H9 (cell line): Measurements from ENCODE around the gene PKIB. TPM values are rescaled to one million over a fixed set of nuclear protein-coding genes. Genes with fewer than 3 reads are reported as not detected.

ENCODE experiments used
- DNase-seq: peaks from one replicate; pipeline ENCODE4 v3.0.0-alpha.2; 2017
- H2AFZ ChIP-seq: one replicate; pipeline ENCODE4 v1.6.1; 2013; ENCODE audit warnings: mild to moderate bottlenecking, low read length, control low read depth, moderate library complexity
- H2AK5ac ChIP-seq: 2 replicates; pipeline ENCODE4 v1.6.1; 2013; ENCODE audit warnings: low read length, control low read depth, mixed read lengths; ENCODE audit not compliant: insufficient read length
- H2BK120ac ChIP-seq: one replicate; pipeline ENCODE4 v1.6.1; 2013; ENCODE audit warnings: low read depth, mild to moderate bottlenecking, low read length, control low read depth, inconsistent platforms; ENCODE audit not compliant: poor library complexity, severe bottlenecking
- H2BK12ac ChIP-seq: 2 replicates; pipeline ENCODE4 v1.6.1; 2013; ENCODE audit warnings: low read length, control low read depth, mixed read lengths, low read depth; ENCODE audit not compliant: insufficient read length
- H2BK15ac ChIP-seq: 2 replicates; pipeline ENCODE4 v1.6.1; 2013; ENCODE audit warnings: low read depth, low read length, control low read depth
- H2BK20ac ChIP-seq: one replicate; pipeline ENCODE4 v1.6.1; 2013; ENCODE audit warnings: low read depth, mild to moderate bottlenecking, low read length, control low read depth, inconsistent platforms; ENCODE audit not compliant: poor library complexity, severe bottlenecking
- H2BK5ac ChIP-seq: 2 replicates; pipeline ENCODE4 v1.6.1; 2013; ENCODE audit warnings: low read length, control low read depth, mixed read lengths; ENCODE audit not compliant: insufficient read length
- H3K14ac ChIP-seq: 2 replicates; pipeline ENCODE4 v1.6.1; 2013; ENCODE audit warnings: low read length, control low read depth; ENCODE audit not compliant: insufficient read depth
- H3K18ac ChIP-seq: 2 replicates; pipeline ENCODE4 v1.6.1; 2013; ENCODE audit warnings: low read depth, mild to moderate bottlenecking, mixed read lengths, low read length, control low read depth; ENCODE audit not compliant: insufficient read length
- H3K23ac ChIP-seq: 2 replicates; pipeline ENCODE4 v1.6.1; 2013; ENCODE audit warnings: low read length, control low read depth, mixed read lengths, low read depth; ENCODE audit not compliant: insufficient read length
- H3K23me2 ChIP-seq: 2 replicates; pipeline ENCODE4 v1.6.1; 2013; ENCODE audit warnings: low read depth, mild to moderate bottlenecking, mixed read lengths, low read length, control low read depth; ENCODE audit not compliant: insufficient read length, poor library complexity, severe bottlenecking
- H3K27ac ChIP-seq: 2 replicates; pipeline ENCODE4 v1.5.1; 2013; ENCODE audit warnings: low read length, control low read depth, mixed read lengths, low read depth; ENCODE audit not compliant: insufficient read length
- H3K27me3 ChIP-seq: 2 replicates; pipeline ENCODE4 v1.6.1; 2013; ENCODE audit warnings: low read length, control low read depth, inconsistent platforms; ENCODE audit not compliant: insufficient read depth
- H3K4ac ChIP-seq: 2 replicates; pipeline ENCODE4 v1.6.1; 2013; ENCODE audit warnings: low read depth, mild to moderate bottlenecking, control low read depth, inconsistent platforms, low read length, moderate library complexity
- H3K4me1 ChIP-seq: 2 replicates; pipeline ENCODE4 v1.6.1; 2013; ENCODE audit warnings: low read length, control low read depth, inconsistent platforms; ENCODE audit not compliant: insufficient read depth
- H3K4me2 ChIP-seq: 2 replicates; pipeline ENCODE4 v1.6.1; 2013; ENCODE audit warnings: low read length, control low read depth, mixed read lengths; ENCODE audit not compliant: insufficient read length, insufficient read depth
- H3K56ac ChIP-seq: 2 replicates; pipeline ENCODE4 v1.6.1; 2013; ENCODE audit warnings: low read depth, mild to moderate bottlenecking, mixed read lengths, low read length, control low read depth; ENCODE audit not compliant: insufficient read length
- H3K79me1 ChIP-seq: 2 replicates; pipeline ENCODE4 v1.6.1; 2013; ENCODE audit warnings: low read depth, mild to moderate bottlenecking, moderate library complexity, low read length, control low read depth, inconsistent platforms; ENCODE audit not compliant: insufficient read depth, poor library complexity, severe bottlenecking
- H3K79me2 ChIP-seq: 2 replicates; pipeline ENCODE4 v1.6.1; 2013; ENCODE audit warnings: low read length, control low read depth, inconsistent platforms; ENCODE audit not compliant: insufficient read depth
- H3K9ac ChIP-seq: 2 replicates; pipeline ENCODE4 v1.6.1; 2013; ENCODE audit warnings: low read length, control low read depth, mixed read lengths; ENCODE audit not compliant: insufficient read length; ENCODE audit errors: extremely low read depth
- H3K9me3 ChIP-seq: one replicate; pipeline ENCODE4 v1.6.1; 2013; ENCODE audit warnings: low read depth, low read length, inconsistent platforms; ENCODE audit not compliant: control insufficient read depth
- H3T11ph ChIP-seq: one replicate; pipeline ENCODE4 v1.6.1; 2013; ENCODE audit warnings: mild to moderate bottlenecking, low read length, control low read depth, inconsistent platforms
- H4K20me1 ChIP-seq: one replicate; pipeline ENCODE4 v1.6.1; 2013; ENCODE audit not compliant: control insufficient read depth, insufficient read length, insufficient read depth
- H4K5ac ChIP-seq: 2 replicates; pipeline ENCODE4 v1.6.1; 2013; ENCODE audit warnings: low read depth, mild to moderate bottlenecking, mixed read lengths, low read length, control low read depth; ENCODE audit not compliant: insufficient read length
- H4K8ac ChIP-seq: replicated peaks from 2 replicates; pipeline ENCODE4 v1.6.1; 2013; ENCODE audit warnings: low read length, control low read depth, mixed read lengths, low read depth; ENCODE audit not compliant: insufficient read length
- H4K91ac ChIP-seq: 2 replicates; pipeline ENCODE4 v1.6.1; 2013; ENCODE audit warnings: low read depth, mild to moderate bottlenecking, moderate library complexity, mixed read lengths, low read length, control low read depth; ENCODE audit not compliant: insufficient read length
- H3K27ac Mint-ChIP-seq, 3 experiments: 2 replicates in 2 of 3; 3 replicates in 1 of 3; pipeline ENCODE4 v1.8.0; 2020 to 2021; ENCODE audit warnings: mixed read lengths in 3 of 3, mild to moderate bottlenecking in 1 of 3, moderate library complexity in 1 of 3
- H3K27me3 Mint-ChIP-seq: 2 replicates; pipeline ENCODE4 v1.8.0; 2021; ENCODE audit warnings: low read depth, mild to moderate bottlenecking, moderate library complexity, mixed read lengths
- H3K36me3 Mint-ChIP-seq, 3 experiments: 2 replicates in 2 of 3; 3 replicates in 1 of 3; pipeline ENCODE4 v1.8.0; 2020 to 2021; ENCODE audit warnings: low read depth in 3 of 3, mixed read lengths in 3 of 3; ENCODE audit not compliant: insufficient read depth in 1 of 3
- H3K4me1 Mint-ChIP-seq, 2 experiments: 2 replicates each; pipeline ENCODE4 v1.8.0; 2020; ENCODE audit warnings: mixed read lengths in 2 of 2
- H3K4me3 Mint-ChIP-seq, 2 experiments: 2 replicates in 1 of 2; 3 replicates in 1 of 2; pipeline ENCODE4 v1.8.0; 2020 to 2021; ENCODE audit warnings: mild to moderate bottlenecking in 2 of 2, mixed read lengths in 2 of 2, moderate library complexity in 1 of 2
- H3K9me3 Mint-ChIP-seq, 2 experiments: 2 replicates in 1 of 2; 3 replicates in 1 of 2; pipeline ENCODE4 v1.8.0; 2020; ENCODE audit warnings: mild to moderate bottlenecking in 2 of 2, mixed read lengths in 2 of 2, moderate library complexity in 1 of 2
- WGBS: extraction: QIAGEN DNeasy Blood & Tissue Kit; methylation state at CpG from one replicate; pipeline ENCODE4 v1.1.7; 2013; ENCODE audit warnings: missing lambda C conversion rate, low lambda C conversion rate, mixed read lengths; ENCODE audit not compliant: insufficient read length; ENCODE audit errors: extremely low coverage; 5-methylcytosine and 5-hydroxymethylcytosine counted together
- total RNA-seq: library from RNA; stranded (reverse); gene quantifications from 2 replicates; pipeline ENCODE4 v1.2.1, GENCODE V29; 2021
- TF ChIP-seq, protein P1 (sequence below): fragments of 200-600 bp; sonication (generic); conservative IDR thresholded peaks from 3 replicates; pipeline ENCODE4 v1.8.0; 2021; ENCODE audit warnings: antibody characterized with exemption, mild to moderate bottlenecking

The PKIB gene
- total RNA-seq, 1 experiment from 2014 or later: 46.5 TPM

DNA sequence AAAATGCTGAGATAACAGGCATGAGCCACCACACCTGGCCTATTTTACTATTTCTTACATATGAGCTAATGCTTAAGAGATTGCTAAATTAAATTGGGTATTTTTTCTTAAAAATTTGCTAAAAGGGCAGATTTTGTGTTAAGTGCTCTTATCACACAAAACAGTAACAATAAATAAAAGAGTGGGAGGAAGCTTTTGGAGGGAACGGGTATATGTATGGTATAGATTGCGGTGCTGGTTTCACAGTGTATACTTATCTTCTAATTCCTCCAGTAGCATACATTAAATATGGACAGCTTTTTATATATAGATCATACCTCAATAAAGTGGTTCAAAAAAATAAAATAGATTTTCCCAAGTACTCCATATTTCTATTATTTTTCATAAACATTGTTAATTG is 129.9 kb downstream of the PKIB start:
- no CpG with 5 or more reads among the region's 2 CpGs for WGBS
- Mint-ChIP-seq H3K4me3 (no peak overlapping the region), H3K27me3 (peaks cover 1% of the 10 kb centered on the region; the same call in 1 of the 2 replicates)

More for the DNA sequence above, 129.9 kb downstream of the PKIB start:
- Histone ChIP-seq H3K27me3 (no peaks in the 10 kb centered on the region), H3K4ac (no peak overlapping the region), H2BK20ac (no peak overlapping the region), H3K14ac (no peak overlapping the region), H3T11ph (no peak overlapping the region), H2BK120ac (no peak overlapping the region), H3K56ac (no peak overlapping the region), H3K18ac (no peak overlapping the region), H3K4me1 (no peaks in the 10 kb centered on the region), H2AFZ (no peak overlapping the region), H3K4me2 (no peak overlapping the region), H4K5ac (no peak overlapping the region), H3K23me2 (no peaks in the 10 kb centered on the region), H3K9ac (no peak overlapping the region), H2BK12ac (no peak overlapping the region), H2BK5ac (no peak overlapping the region), H4K91ac (no peak overlapping the region), H3K23ac (no peak overlapping the region), H2BK15ac (no peak overlapping the region), H4K8ac (no peak overlapping the region), H3K79me2 (no peaks in the 10 kb centered on the region), H2AK5ac (no peak overlapping the region), H3K79me1 (no peaks in the 10 kb centered on the region), H3K27ac (no peak overlapping the region), H4K20me1 (no peaks in the 10 kb centered on the region), H3K9me3 (no peaks in the 10 kb centered on the region)
- TF ChIP-seq, protein P1, sequence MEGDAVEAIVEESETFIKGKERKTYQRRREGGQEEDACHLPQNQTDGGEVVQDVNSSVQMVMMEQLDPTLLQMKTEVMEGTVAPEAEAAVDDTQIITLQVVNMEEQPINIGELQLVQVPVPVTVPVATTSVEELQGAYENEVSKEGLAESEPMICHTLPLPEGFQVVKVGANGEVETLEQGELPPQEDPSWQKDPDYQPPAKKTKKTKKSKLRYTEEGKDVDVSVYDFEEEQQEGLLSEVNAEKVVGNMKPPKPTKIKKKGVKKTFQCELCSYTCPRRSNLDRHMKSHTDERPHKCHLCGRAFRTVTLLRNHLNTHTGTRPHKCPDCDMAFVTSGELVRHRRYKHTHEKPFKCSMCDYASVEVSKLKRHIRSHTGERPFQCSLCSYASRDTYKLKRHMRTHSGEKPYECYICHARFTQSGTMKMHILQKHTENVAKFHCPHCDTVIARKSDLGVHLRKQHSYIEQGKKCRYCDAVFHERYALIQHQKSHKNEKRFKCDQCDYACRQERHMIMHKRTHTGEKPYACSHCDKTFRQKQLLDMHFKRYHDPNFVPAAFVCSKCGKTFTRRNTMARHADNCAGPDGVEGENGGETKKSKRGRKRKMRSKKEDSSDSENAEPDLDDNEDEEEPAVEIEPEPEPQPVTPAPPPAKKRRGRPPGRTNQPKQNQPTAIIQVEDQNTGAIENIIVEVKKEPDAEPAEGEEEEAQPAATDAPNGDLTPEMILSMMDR: no peak
- Mint-ChIP-seq H3K27ac (no peak overlapping the region), H3K9me3 (peaks cover 4% of the 10 kb centered on the region in 2 experiments), H3K36me3 (no peaks in the 10 kb centered on the region; a peak in 1 of 7 replicates), H3K4me1 (peaks cover 13 to 18% of the 10 kb centered on the region in 2 experiments)
- no peak for DNase-seq
